ENCODE measurements around the gene TSEN15. TPM values are rescaled to one million over a fixed set of nuclear protein-coding genes. Genes with fewer than 3 reads are reported as not detected.

TSEN15 gene
- total and polyA plus RNA-seq, 9 of the 15 experiments (the other 6 are each of a cell fraction or from before 2014, with no cell fraction given), result 25.6 to 121 (median 91.3) TPM

DNA sequence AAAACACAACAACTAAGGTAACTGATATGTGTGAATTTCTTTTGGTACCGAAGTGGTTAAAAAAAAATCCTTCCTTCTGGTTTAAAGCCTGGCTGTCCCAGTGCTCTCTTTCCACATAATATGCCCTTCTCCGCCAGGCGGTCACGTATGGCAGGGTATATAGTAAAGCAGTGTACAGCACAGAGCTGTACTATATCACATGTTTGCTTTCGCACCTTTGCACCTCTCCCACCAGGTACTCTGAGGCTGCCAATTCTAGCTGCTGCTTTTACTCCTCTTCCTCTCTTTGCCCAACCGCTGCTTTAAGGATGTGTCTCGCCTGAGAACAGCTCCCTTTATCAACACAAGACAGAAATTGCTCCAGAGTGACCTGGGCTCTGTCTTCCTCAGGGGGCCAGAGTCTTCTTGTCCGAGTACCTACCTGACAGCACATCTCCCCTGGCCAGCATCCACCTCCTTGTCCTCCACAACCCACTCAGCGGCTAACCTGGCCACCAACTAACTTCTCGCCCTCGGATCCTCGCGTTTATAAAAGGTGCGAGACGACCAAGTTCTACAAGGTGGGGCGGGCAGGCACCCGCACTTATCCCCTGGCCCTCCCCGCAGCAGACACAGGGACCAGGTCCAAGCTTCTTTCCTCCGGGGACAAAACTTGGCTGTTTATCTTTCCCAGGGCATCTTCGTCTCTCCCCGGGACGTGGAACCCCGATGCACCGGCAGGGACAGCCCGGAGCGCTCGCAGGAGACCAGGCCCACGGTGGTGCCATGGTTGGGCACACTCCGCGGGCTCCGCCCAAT lies 15.6 kb upstream of the TSEN15 start (continued):
- TF ChIP-seq, protein P1, sequence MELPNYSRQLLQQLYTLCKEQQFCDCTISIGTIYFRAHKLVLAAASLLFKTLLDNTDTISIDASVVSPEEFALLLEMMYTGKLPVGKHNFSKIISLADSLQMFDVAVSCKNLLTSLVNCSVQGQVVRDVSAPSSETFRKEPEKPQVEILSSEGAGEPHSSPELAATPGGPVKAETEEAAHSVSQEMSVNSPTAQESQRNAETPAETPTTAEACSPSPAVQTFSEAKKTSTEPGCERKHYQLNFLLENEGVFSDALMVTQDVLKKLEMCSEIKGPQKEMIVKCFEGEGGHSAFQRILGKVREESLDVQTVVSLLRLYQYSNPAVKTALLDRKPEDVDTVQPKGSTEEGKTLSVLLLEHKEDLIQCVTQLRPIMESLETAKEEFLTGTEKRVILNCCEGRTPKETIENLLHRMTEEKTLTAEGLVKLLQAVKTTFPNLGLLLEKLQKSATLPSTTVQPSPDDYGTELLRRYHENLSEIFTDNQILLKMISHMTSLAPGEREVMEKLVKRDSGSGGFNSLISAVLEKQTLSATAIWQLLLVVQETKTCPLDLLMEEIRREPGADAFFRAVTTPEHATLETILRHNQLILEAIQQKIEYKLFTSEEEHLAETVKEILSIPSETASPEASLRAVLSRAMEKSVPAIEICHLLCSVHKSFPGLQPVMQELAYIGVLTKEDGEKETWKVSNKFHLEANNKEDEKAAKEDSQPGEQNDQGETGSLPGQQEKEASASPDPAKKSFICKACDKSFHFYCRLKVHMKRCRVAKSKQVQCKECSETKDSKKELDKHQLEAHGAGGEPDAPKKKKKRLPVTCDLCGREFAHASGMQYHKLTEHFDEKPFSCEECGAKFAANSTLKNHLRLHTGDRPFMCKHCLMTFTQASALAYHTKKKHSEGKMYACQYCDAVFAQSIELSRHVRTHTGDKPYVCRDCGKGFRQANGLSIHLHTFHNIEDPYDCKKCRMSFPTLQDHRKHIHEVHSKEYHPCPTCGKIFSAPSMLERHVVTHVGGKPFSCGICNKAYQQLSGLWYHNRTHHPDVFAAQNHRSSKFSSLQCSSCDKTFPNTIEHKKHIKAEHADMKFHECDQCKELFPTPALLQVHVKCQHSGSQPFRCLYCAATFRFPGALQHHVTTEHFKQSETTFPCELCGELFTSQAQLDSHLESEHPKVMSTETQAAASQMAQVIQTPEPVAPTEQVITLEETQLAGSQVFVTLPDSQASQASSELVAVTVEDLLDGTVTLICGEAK (IDR thresholded peaks at IDR 0.05), result peak; percentile 14; the same call in 1 of the 2 replicates
- TF ChIP-seq, protein P1 (CRISPR knock-in tag; IDR thresholded peaks at IDR 0.05), result no peak
- TF ChIP-seq, protein P2, sequence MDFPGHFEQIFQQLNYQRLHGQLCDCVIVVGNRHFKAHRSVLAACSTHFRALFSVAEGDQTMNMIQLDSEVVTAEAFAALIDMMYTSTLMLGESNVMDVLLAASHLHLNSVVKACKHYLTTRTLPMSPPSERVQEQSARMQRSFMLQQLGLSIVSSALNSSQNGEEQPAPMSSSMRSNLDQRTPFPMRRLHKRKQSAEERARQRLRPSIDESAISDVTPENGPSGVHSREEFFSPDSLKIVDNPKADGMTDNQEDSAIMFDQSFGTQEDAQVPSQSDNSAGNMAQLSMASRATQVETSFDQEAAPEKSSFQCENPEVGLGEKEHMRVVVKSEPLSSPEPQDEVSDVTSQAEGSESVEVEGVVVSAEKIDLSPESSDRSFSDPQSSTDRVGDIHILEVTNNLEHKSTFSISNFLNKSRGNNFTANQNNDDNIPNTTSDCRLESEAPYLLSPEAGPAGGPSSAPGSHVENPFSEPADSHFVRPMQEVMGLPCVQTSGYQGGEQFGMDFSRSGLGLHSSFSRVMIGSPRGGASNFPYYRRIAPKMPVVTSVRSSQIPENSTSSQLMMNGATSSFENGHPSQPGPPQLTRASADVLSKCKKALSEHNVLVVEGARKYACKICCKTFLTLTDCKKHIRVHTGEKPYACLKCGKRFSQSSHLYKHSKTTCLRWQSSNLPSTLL (IDR thresholded peaks at IDR 0.05), result no peak
- TF ChIP-seq FOXA1 (IDR thresholded peaks at IDR 0.05; ENCODE audit: borderline replicate concordance), result no peak
- TF ChIP-seq ZNF764 (CRISPR knock-in tag; IDR thresholded peaks at IDR 0.05; ENCODE audit: low read depth), result no peak
- TF ChIP-seq, protein P3, sequence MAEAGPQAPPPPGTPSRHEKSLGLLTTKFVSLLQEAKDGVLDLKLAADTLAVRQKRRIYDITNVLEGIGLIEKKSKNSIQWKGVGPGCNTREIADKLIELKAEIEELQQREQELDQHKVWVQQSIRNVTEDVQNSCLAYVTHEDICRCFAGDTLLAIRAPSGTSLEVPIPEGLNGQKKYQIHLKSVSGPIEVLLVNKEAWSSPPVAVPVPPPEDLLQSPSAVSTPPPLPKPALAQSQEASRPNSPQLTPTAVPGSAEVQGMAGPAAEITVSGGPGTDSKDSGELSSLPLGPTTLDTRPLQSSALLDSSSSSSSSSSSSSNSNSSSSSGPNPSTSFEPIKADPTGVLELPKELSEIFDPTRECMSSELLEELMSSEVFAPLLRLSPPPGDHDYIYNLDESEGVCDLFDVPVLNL (CRISPR knock-in tag; IDR thresholded peaks at IDR 0.05; ENCODE audit: low read depth), result no peak
- TF ChIP-seq, protein P4, sequence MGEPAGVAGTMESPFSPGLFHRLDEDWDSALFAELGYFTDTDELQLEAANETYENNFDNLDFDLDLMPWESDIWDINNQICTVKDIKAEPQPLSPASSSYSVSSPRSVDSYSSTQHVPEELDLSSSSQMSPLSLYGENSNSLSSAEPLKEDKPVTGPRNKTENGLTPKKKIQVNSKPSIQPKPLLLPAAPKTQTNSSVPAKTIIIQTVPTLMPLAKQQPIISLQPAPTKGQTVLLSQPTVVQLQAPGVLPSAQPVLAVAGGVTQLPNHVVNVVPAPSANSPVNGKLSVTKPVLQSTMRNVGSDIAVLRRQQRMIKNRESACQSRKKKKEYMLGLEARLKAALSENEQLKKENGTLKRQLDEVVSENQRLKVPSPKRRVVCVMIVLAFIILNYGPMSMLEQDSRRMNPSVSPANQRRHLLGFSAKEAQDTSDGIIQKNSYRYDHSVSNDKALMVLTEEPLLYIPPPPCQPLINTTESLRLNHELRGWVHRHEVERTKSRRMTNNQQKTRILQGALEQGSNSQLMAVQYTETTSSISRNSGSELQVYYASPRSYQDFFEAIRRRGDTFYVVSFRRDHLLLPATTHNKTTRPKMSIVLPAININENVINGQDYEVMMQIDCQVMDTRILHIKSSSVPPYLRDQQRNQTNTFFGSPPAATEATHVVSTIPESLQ (CRISPR knock-in tag; IDR thresholded peaks at IDR 0.05), result no peak
- TF ChIP-seq MEF2D (tag; conservative IDR thresholded peaks at IDR 0.05; ENCODE audit: low read depth), result no peak
- TF ChIP-seq TBL1XR1 (IDR thresholded peaks at IDR 0.05; ENCODE audit: low read length in 2 of 2), result 0 out of 4 replicates have a peak, but pooled peaks of 1 of the 2 experiments have one; percentile 9
- no peak for TF ChIP-seq NR2C1 (IDR thresholded peaks at IDR 0.05)
- TF ChIP-seq NR2C1 (tag; IDR thresholded peaks at IDR 0.05), result no peak
- peak in 1 of 2 experiments; percentile 42; a peak in 1 of 4 replicates for TF ChIP-seq RCOR1 (IDR thresholded peaks at IDR 0.05; ENCODE audit: borderline replicate concordance in 1 of 2, low read depth in 2 of 2, low read length in 2 of 2)

Data from K562 (cell line).